DND-41 (cell line): ENCODE data around the gene COL26A1.

Experiments
- ATAC-seq: fragments of 200-7000 bp; cut with Tn5 transposase; 3 replicates; pipeline ENCODE4 v1.9.1; 2021; ENCODE audit warnings: low read depth; ENCODE audit not compliant: insufficient read depth
- DNase-seq: peaks from one replicate; pipeline ENCODE4 v3.0.0-alpha.2; 2020
- H2AFZ ChIP-seq: 2 replicates; pipeline ENCODE4 v1.6.0; 2012; ENCODE audit warnings: low read depth, low read length
- H3K27ac ChIP-seq: 2 replicates; pipeline ENCODE4 v1.5.1; 2012; ENCODE audit warnings: low read length, inconsistent platforms
- H3K27me3 ChIP-seq: fragments of 200-600 bp; sonication (generic); 2 replicates; pipeline ENCODE4 v1.6.0; 2012; ENCODE audit warnings: low read length, mild to moderate bottlenecking, inconsistent platforms; ENCODE audit not compliant: insufficient read depth, poor library complexity
- H3K36me3 ChIP-seq: 2 replicates; pipeline ENCODE4 v1.5.1; 2012; ENCODE audit warnings: low read length, inconsistent platforms; ENCODE audit not compliant: insufficient read depth
- H3K4me1 ChIP-seq: 2 replicates; pipeline ENCODE4 v1.5.1; 2012; ENCODE audit warnings: mild to moderate bottlenecking, low read length; ENCODE audit not compliant: insufficient read depth
- H3K4me2 ChIP-seq: 2 replicates; pipeline ENCODE4 v1.6.0; 2012; ENCODE audit warnings: mild to moderate bottlenecking, moderate library complexity, low read length, inconsistent platforms; ENCODE audit not compliant: insufficient read depth
- H3K4me3 ChIP-seq, 2 experiments: fragments of 200-600 bp in 1 of 2; shearing (Covaris generic) in 1 of 2; 2 replicates each; pipeline ENCODE4 v1.5.1; 2012 to 2016; ENCODE audit warnings: inconsistent platforms in 2 of 2, low read length in 2 of 2, mild to moderate bottlenecking in 2 of 2, low read depth in 1 of 2, moderate library complexity in 1 of 2
- H3K79me2 ChIP-seq: 2 replicates; pipeline ENCODE4 v1.6.0; 2012; ENCODE audit warnings: low read length, inconsistent platforms; ENCODE audit not compliant: insufficient read depth
- H3K9ac ChIP-seq: 2 replicates; pipeline ENCODE4 v1.6.0; 2012; ENCODE audit warnings: low read depth, mild to moderate bottlenecking, inconsistent platforms, low read length, moderate library complexity
- H3K9me3 ChIP-seq: 2 replicates; pipeline ENCODE4 v1.5.1; 2012; ENCODE audit warnings: low read length, moderate library complexity, mild to moderate bottlenecking, inconsistent platforms; ENCODE audit not compliant: insufficient read depth, severe bottlenecking
- H4K20me1 ChIP-seq: 2 replicates; pipeline ENCODE4 v1.6.0; 2012; ENCODE audit warnings: low read length; ENCODE audit not compliant: insufficient read depth
- CTCF ChIP-seq: IDR thresholded peaks from 2 replicates; pipeline ENCODE4 v1.5.1; 2012; ENCODE audit warnings: borderline replicate concordance, low read length, moderate library complexity, mild to moderate bottlenecking; ENCODE audit not compliant: poor library complexity, severe bottlenecking; ENCODE audit errors: extremely low read depth
- EZH2 ChIP-seq: IDR thresholded peaks from 3 replicates; pipeline ENCODE4 v1.6.1; 2012; ENCODE audit warnings: borderline replicate concordance, low read depth, mild to moderate bottlenecking, moderate library complexity, low read length, inconsistent platforms; ENCODE audit not compliant: severe bottlenecking

The COL26A1 gene

GRCh38 chr7:101506531-101506930, 143.9 kb downstream of the COL26A1 start:
- Histone ChIP-seq H3K4me3 (no peak overlapping the region), H4K20me1 (no peaks in the 10 kb centered on the region; the same call in 1 of the 2 replicates), H3K4me2 (no peak overlapping the region), H2AFZ (no peak overlapping the region), H3K79me2 (no peaks in the 10 kb centered on the region), H3K27me3 (no peaks in the 10 kb centered on the region), H3K4me1 (peaks cover 6% of the 10 kb centered on the region; the same call in 1 of the 2 replicates), H3K27ac (no peak overlapping the region), H3K36me3 (no peaks in the 10 kb centered on the region), H3K9ac (no peak overlapping the region), H3K9me3 (no peaks in the 10 kb centered on the region)
- no peak for DNase-seq
- TF ChIP-seq CTCF (no peak), EZH2 (no peak)
- no peak for ATAC-seq

- Histone ChIP-seq H3K4me3 (no peak overlapping the region), H4K20me1 (no peaks in the 10 kb centered on the region; the same call in 1 of the 2 replicates), H3K4me1 (peaks cover 6% of the 10 kb centered on the region; the same call in 1 of the 2 replicates), H3K27me3 (no peaks in the 10 kb centered on the region), H3K4me2 (0 out of 2 replicates have a peak overlapping the region, but pooled peaks have one; percentile 25), H3K9me3 (no peaks in the 10 kb centered on the region), H3K27ac (no peak overlapping the region), H3K9ac (no peak overlapping the region), H3K79me2 (no peaks in the 10 kb centered on the region), H2AFZ (peak overlapping the region; percentile 42; the same call in 1 of the 2 replicates), H3K36me3 (no peaks in the 10 kb centered on the region)
- no peak for DNase-seq
- TF ChIP-seq CTCF (no peak), EZH2 (no peak)
- no peak for ATAC-seq
Measured at GRCh38 chr7:101507327-101507726, 144.7 kb downstream of the COL26A1 start.

- no peaks in the 10 kb centered on the region; the same call in 1 of the 2 replicates for H4K20me1 ChIP-seq
- DNase-seq (peak; percentile 68), ATAC-seq (peak; percentile 77)
- no peaks in the 10 kb centered on the region for H3K79me2 ChIP-seq
- H3K4me1 ChIP-seq: peaks cover 6% of the 10 kb centered on the region; the same call in 1 of the 2 replicates
- H3K4me2 ChIP-seq: peak overlapping the region; percentile 25; the same call in 1 of the 2 replicates
- H3K9me3 ChIP-seq: no peaks in the 10 kb centered on the region
- H3K27me3 ChIP-seq: no peaks in the 10 kb centered on the region
- H3K27ac ChIP-seq: no peak overlapping the region
- H3K36me3 ChIP-seq: no peaks in the 10 kb centered on the region
- no peak overlapping the region for H3K4me3 ChIP-seq
- TF ChIP-seq CTCF (peak; percentile 97), EZH2 (no peak)
- H2AFZ ChIP-seq: peak overlapping the region; percentile 42; the same call in 1 of the 2 replicates
- H3K9ac ChIP-seq: no peak overlapping the region
Measured at GRCh38 chr7:101507791-101508252, 145.1 kb downstream of the COL26A1 start.

- no peak overlapping the region for H3K27ac ChIP-seq
- H3K4me3 ChIP-seq: no peak overlapping the region
- H3K9ac ChIP-seq: no peak overlapping the region
- H4K20me1 ChIP-seq: no peaks in the 10 kb centered on the region
- ATAC-seq (no peak), DNase-seq (no peak)
- no peak overlapping the region for H2AFZ ChIP-seq
- no peak for TF ChIP-seq EZH2
- TF ChIP-seq CTCF: no peak
- H3K4me2 ChIP-seq: no peak overlapping the region
- no peaks in the 10 kb centered on the region for H3K36me3 ChIP-seq
- H3K27me3 ChIP-seq: no peaks in the 10 kb centered on the region
- H3K4me1 ChIP-seq: peaks cover 6% of the 10 kb centered on the region; the same call in 1 of the 2 replicates
- H3K9me3 ChIP-seq: no peaks in the 10 kb centered on the region
- no peaks in the 10 kb centered on the region for H3K79me2 ChIP-seq
Measured at GRCh38 chr7:101510297-101510696, 147.6 kb downstream of the COL26A1 start.
